Fibroblast of pulmonary artery (primary cell): Measurements from ENCODE around the gene CXCL16.
"Not testable (repeated sequence)": the region's sequence is repeated elsewhere in the genome, so short reads cannot be mapped to it uniquely, and the experiment has no call there.

Experiments used
- DNase-seq: peaks from one replicate; pipeline ENCODE4 v3.0.0-alpha.2; 2010; ENCODE audit warnings: low read depth
- H3K4me3 ChIP-seq: replicated peaks from 2 replicates; pipeline ENCODE4 v1.5.1; 2011; ENCODE audit warnings: low read depth, mild to moderate bottlenecking, control low read depth, low read length, moderate library complexity
- TF ChIP-seq, protein P1 (sequence below): IDR thresholded peaks from 2 replicates; pipeline ENCODE4 v1.5.1; 2011; ENCODE audit warnings: mild to moderate bottlenecking, control low read depth, low read length, inconsistent platforms; ENCODE audit errors: missing control alignments

Gene CXCL16

DNA sequence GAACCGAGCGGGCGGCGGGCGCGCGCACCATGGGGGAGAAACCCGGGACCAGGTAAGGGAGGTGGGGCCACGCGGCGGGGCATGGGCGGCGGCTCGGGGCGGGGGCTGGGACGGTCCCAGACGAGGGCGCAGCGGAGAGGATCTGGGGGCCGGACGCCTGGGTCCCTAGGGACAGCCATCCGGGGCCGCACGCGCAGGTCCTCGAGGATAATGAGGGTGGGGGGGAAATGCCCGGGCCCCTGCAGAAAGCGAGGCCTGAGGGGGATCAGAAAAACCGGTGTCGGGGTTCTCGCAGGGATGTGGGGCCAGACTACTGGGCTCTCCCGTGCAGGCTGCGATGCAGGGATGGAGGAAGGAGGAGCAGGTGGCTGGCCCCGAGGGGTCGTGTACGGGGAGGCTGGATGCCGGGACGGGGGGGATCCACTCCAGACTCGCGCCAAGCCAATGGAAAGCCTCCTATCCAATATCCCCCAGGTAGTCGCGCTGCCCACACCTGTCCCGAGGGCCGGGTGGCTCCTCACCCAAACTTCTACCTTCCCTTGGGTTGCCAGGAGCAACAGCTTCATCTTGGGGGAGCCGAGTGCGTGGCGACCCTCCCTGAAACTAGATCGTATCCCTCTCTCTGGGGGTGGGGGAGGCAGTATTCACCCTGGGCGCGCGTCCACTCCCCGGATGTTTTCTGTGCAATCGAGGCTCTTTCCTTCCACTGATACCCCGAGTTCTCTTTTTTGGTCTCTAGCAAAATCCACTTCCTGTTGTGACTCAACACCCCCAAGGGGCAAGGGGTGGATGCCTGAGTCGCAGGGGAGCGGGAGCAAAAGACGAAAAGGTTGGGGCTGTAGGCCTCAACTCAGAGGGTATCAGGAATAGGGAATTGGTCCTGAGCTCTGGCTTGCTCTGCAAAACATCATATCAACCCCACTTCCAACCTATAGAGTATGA lies 28.8 kb downstream of the CXCL16 start:
- no peak for DNase-seq
- H3K4me3 ChIP-seq = peak overlapping the region; percentile 64
- TF ChIP-seq, protein P1, sequence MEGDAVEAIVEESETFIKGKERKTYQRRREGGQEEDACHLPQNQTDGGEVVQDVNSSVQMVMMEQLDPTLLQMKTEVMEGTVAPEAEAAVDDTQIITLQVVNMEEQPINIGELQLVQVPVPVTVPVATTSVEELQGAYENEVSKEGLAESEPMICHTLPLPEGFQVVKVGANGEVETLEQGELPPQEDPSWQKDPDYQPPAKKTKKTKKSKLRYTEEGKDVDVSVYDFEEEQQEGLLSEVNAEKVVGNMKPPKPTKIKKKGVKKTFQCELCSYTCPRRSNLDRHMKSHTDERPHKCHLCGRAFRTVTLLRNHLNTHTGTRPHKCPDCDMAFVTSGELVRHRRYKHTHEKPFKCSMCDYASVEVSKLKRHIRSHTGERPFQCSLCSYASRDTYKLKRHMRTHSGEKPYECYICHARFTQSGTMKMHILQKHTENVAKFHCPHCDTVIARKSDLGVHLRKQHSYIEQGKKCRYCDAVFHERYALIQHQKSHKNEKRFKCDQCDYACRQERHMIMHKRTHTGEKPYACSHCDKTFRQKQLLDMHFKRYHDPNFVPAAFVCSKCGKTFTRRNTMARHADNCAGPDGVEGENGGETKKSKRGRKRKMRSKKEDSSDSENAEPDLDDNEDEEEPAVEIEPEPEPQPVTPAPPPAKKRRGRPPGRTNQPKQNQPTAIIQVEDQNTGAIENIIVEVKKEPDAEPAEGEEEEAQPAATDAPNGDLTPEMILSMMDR = no peak

DNA sequence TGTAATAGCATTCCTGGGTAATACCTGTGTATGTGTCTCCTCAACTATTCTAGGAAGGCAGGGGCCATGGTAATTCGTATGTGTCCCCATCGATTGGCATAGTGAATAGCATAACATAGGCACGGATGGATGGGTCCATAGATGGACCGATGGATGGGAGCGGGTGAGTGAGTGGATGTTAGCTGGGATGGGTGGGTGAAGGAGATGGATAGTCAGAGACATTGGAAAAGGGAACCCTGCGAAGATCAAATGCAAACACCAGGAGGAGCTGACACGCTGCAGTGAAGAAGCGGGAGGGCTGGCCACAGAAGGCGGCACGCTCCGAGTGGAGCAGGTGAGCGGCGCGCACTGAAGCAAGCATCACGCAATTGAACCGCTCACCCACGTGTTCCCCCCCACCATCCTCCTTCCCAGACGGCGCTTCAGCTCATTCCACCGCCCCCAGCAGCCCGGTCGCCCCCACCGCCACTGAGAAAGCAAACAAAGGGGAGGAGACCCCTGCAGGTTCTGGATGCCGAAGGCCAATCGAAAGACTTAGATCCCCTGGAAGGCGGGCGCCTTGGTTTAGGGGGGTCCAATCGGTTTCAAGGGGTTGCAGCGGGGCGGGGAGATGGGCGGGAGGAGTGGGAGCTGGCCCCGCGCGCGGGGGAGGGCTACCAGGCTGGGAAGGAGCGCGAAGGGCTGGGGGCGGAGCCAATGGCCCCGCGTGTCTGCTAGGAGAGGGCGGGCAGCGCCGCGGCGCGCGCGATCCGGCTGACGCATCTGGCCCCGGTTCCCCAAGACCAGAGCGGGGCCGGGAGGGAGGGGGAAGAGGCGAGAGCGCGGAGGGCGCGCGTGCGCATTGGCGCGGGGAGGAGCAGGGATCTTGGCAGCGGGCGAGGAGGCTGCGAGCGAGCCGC lies 29.7 kb downstream of the CXCL16 start, which contains the start of gene ARRB2:
Gene ARRB2 (plus strand): TSS at position 839 of the 899 bp plus-strand sequence. CDS start 90 bp downstream, outside the sequence.
- TF ChIP-seq, protein P1 = peak; percentile 74
- peak; percentile 99 for DNase-seq
- peak within 1 kb of the TSS; percentile 64 for H3K4me3 ChIP-seq

DNA sequence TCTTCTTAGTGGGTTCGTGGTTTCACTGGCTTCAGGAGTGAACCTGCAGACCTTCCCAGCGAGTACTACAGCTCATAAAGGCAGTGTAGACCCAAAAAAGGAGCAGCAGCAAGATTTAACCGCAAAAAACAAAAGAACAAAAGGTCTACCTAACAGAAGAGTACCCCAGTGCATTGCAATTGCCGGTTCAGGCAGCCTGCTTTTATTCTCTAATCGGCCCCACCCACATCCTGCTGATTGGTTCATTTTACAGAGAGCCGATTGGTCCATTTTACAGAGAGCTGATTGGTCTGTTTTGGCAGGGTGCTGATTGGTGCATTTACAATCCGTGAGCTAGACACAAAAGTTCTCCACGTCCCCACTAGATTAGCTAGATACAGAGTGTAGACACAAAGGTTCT lies 31.3 kb downstream of the CXCL16 start:
- no peak overlapping the region for H3K4me3 ChIP-seq
- TF ChIP-seq, protein P1 = no peak
- no peak for DNase-seq

DNA sequence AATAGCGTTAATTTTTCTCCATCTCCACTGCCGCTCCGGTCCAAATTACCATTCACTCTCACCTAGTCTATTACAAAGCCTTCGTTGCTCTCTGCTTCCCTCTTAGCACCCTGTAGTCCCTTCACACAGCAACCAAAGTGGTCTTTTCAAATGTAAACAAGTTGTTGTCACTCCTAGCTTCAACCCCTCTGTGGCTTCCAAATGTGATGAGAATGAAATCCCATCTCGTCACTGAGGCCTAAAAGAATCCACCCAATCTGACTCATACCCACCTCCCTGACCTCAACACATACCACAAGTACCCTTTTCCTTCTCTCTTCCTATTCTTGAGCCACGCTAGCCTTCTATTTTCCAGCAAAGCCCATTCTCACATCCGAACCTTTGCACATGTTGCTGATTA lies 33.6 kb downstream of the CXCL16 start:
- TF ChIP-seq, protein P1 = no peak
- DNase-seq = no peak

DNA sequence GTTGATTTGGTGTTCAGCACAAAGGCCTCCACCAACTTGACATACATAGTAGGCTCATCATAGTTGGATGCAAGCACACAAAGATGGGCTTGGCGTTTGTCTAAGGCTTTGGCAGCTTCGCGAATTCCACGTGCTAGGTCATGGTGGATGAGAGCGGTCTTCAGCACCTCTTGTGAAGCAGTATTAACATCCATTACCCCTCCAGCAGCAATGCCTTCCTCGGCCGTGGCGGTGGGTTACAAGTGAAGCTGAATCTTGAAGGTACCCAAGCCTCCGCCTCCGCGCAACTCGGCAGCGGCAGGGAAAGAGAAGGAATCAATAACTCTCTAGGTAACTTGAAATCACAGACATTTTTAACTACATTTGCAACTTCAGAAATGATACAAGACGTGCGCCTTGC lies 34.7 kb downstream of the CXCL16 start:
- H3K4me3 ChIP-seq = no peak overlapping the region
- TF ChIP-seq, protein P1 = no peak
- no peak for DNase-seq

More for the DNA sequence above, 33.6 kb downstream of the CXCL16 start:
- no peak overlapping the region for H3K4me3 ChIP-seq

DNA sequence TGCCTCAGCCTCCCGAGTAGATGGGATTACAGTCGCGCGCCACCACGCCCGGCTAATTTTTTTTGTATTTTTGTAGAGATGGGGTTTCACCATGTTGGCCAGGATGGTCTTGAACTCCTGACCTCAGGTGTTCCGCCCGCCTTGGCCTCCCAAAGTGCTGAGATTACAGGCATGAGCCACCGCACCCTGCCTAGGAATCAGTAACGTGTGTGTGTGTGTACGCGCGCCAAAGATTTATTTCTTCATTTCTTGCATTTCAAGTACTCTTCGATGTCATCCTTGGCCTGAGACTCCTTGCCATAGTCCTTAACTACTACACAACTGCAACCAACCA lies 35.2 kb downstream of the CXCL16 start:
- DNase-seq = not testable (repeated sequence)
- peak overlapping the region; percentile 94 for H3K4me3 ChIP-seq

DNA sequence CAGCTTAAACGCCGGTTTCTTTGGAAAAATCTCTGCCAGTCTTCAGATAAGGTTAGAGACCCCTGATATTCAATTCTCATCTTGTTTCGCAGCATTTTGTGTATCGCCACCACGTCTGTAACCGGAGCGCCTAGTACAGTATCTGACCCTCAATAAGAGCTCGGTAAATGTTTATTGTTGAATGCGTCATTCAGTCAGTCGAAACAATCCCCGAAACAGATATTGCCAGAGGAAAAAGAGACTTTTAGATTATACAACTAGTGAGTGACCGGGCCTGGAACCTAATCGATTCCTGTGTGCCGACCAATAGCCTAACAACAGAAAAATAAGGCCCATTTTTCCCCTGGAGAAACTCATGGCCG lies 36.4 kb downstream of the CXCL16 start:
- H3K4me3 ChIP-seq = peak overlapping the region; percentile 94
- no peak for DNase-seq
- TF ChIP-seq, protein P1 = no peak
